Liver (tissue), 9 donors: Measurements from ENCODE around the gene OXTR. TPM values are rescaled to one million over a fixed set of nuclear protein-coding genes. Genes with fewer than 3 reads are reported as not detected.

Experiments used
- DNase-seq: peaks from one replicate; pipeline ENCODE4 v3.0.0-alpha.2; 2017; ENCODE audit warnings: low spot score
- H3K27ac ChIP-seq, 2 donors: one replicate each; pipeline ENCODE4 v1.7.0; 2013; ENCODE audit warnings: inconsistent platforms in 2 of 2, low read length in 2 of 2, control low read depth in 1 of 2, low read depth in 1 of 2, mild to moderate bottlenecking in 1 of 2
- H3K27me3 ChIP-seq, 4 donors: one replicate each; pipeline versions ENCODE4 v1.6.1 to v1.7.0; 2013; ENCODE audit warnings: low read length in 3 of 4, inconsistent platforms in 1 of 4, mild to moderate bottlenecking in 1 of 4, moderate library complexity in 1 of 4; ENCODE audit not compliant: control insufficient read depth in 4 of 4, insufficient read depth in 4 of 4
- H3K36me3 ChIP-seq, 4 donors: one replicate each; pipeline versions ENCODE4 v1.6.1 to v1.7.0; 2013; ENCODE audit warnings: low read length in 3 of 4, mild to moderate bottlenecking in 3 of 4, low read depth in 1 of 4, moderate library complexity in 1 of 4; ENCODE audit not compliant: control insufficient read depth in 4 of 4, insufficient read depth in 3 of 4
- H3K4me1 ChIP-seq, 4 donors: one replicate each; pipeline versions ENCODE4 v1.6.1 to v1.7.0; 2013; ENCODE audit warnings: low read length in 3 of 4, mild to moderate bottlenecking in 3 of 4, moderate library complexity in 1 of 4; ENCODE audit not compliant: control insufficient read depth in 4 of 4, insufficient read depth in 4 of 4
- H3K4me3 ChIP-seq, 3 donors: one replicate each; pipeline versions ENCODE4 v1.6.1 to v1.7.0; 2013; ENCODE audit warnings: low read length in 3 of 3, control low read depth in 1 of 3, low read depth in 1 of 3, mild to moderate bottlenecking in 1 of 3
- H3K9ac ChIP-seq, 2 donors: one replicate each; pipeline ENCODE4 v1.7.0; 2013; ENCODE audit warnings: low read length in 2 of 2, mild to moderate bottlenecking in 2 of 2, moderate library complexity in 2 of 2, control low read depth in 1 of 2, low read depth in 1 of 2
- H3K9me3 ChIP-seq, 4 donors: one replicate each; pipeline versions ENCODE4 v1.6.1 to v1.7.0; 2013; ENCODE audit warnings: low read length in 3 of 4; ENCODE audit not compliant: control insufficient read depth in 4 of 4
- EGR1 ChIP-seq, 2 donors: IDR thresholded peaks; 2 replicates each; pipeline ENCODE4 v1.6.1; 2016 to 2018; ENCODE audit warnings: antibody characterized with exemption in 2 of 2, low read depth in 2 of 2
- FOXA1 ChIP-seq: IDR thresholded peaks from 2 replicates; pipeline ENCODE4 v1.6.1; 2016; ENCODE audit warnings: antibody characterized with exemption
- FOXA2 ChIP-seq: IDR thresholded peaks from 2 replicates; pipeline ENCODE4 v1.6.1; 2016; ENCODE audit warnings: antibody characterized with exemption
- GABPA ChIP-seq, 2 donors: IDR thresholded peaks in 1 of 2; conservative IDR thresholded peaks in 1 of 2; 2 replicates each; pipeline ENCODE4 v1.6.1; 2016; ENCODE audit warnings: antibody characterized with exemption in 2 of 2, mild to moderate bottlenecking in 1 of 2, moderate library complexity in 1 of 2
- HNF4A ChIP-seq, 2 donors: conservative IDR thresholded peaks; 2 replicates each; pipeline ENCODE4 v1.6.1; 2016; ENCODE audit warnings: antibody characterized with exemption in 2 of 2, mild to moderate bottlenecking in 2 of 2
- HNF4G ChIP-seq: IDR thresholded peaks from 2 replicates; pipeline ENCODE4 v1.6.1; 2016; ENCODE audit warnings: antibody characterized with exemption
- JUND ChIP-seq, 2 donors: IDR thresholded peaks; 2 replicates each; pipeline ENCODE4 v1.6.1; 2016; ENCODE audit warnings: antibody characterized with exemption in 2 of 2
- NR2F2 ChIP-seq: IDR thresholded peaks from 2 replicates; pipeline ENCODE4 v1.6.1; 2016; ENCODE audit warnings: antibody characterized with exemption
- RAD21 ChIP-seq, 2 donors: IDR thresholded peaks; 2 replicates each; pipeline ENCODE4 v1.6.1; 2016; ENCODE audit warnings: antibody characterized with exemption in 2 of 2, mild to moderate bottlenecking in 2 of 2
- RXRA ChIP-seq, 2 donors: IDR thresholded peaks; 2 replicates each; pipeline ENCODE4 v1.6.1; 2017 to 2018; ENCODE audit warnings: antibody characterized with exemption in 2 of 2, mild to moderate bottlenecking in 1 of 2
- SP1 ChIP-seq: IDR thresholded peaks from 2 replicates; pipeline ENCODE4 v1.6.1; 2018; ENCODE audit warnings: antibody characterized with exemption, mild to moderate bottlenecking
- TAF1 ChIP-seq: conservative IDR thresholded peaks from 2 replicates; pipeline ENCODE4 v1.6.1; 2016; ENCODE audit warnings: antibody characterized with exemption, mild to moderate bottlenecking
- YY1 ChIP-seq: IDR thresholded peaks from 2 replicates; pipeline ENCODE4 v1.6.1; 2016; ENCODE audit warnings: antibody characterized with exemption, mild to moderate bottlenecking
- ZBTB33 ChIP-seq: IDR thresholded peaks from 2 replicates; pipeline ENCODE4 v1.6.1; 2016; ENCODE audit warnings: antibody characterized with exemption
- WGBS: extraction: QIAGEN DNeasy Blood & Tissue Kit; methylation state at CpG from one replicate; pipeline ENCODE4 v1.1.7; 2013; 5-methylcytosine and 5-hydroxymethylcytosine counted together
- polyA plus RNA-seq, 2 donors: library from polyadenylated mRNA; stranded (reverse) in 1 of 2; unstranded in 1 of 2; fragments of 200-250 nt in 1 of 2; fragments of >200 nt in 1 of 2; fragmentation: Nextera tagmentation in 1 of 2; extraction: Ambion mirVana in 1 of 2; gene quantifications; one replicate each; pipeline versions ENCODE4 v1.2.1 to v1.2.3, GENCODE V29; 2013 to 2015
- total RNA-seq, 2 donors: library from RNA; depleted of rRNA; stranded (reverse); fragments of >200 nt; gene quantifications; one replicate each; pipeline ENCODE4 v1.2.3, GENCODE V29; 2014
- TF ChIP-seq, protein P1 (sequence below): fragments of 150-350 bp; IDR thresholded peaks from 2 replicates; pipeline ENCODE4 v1.5.1; 2017; ENCODE audit warnings: improper control_type of control experiment, low read depth, low read length; ENCODE audit not compliant: missing input control
- TF ChIP-seq, protein P2 (sequence below): IDR thresholded peaks from 2 replicates; pipeline ENCODE4 v1.6.1; 2016; ENCODE audit warnings: antibody characterized with exemption, mild to moderate bottlenecking
- donor health status: healthy.
- donor health status: healthy.
- donor health status: healthy.
- donor health status: healthy.
- donor health status: healthy.

The OXTR gene
- total and polyA plus RNA-seq, 4 donors, result 0.05 to 0.28 (median 0.08) TPM; not detected in 1

GRCh38 chr3:8709801-8710507, 59.5 kb downstream of the OXTR start:
- 61% methylated on average over 8 of the region's 8 CpGs for WGBS

GRCh38 chr3:8709287-8709686, 60.1 kb downstream of the OXTR start:
- H3K4me1 ChIP-seq, result no peaks in the 10 kb centered on the region
- TF ChIP-seq RAD21 (IDR thresholded peaks at IDR 0.05), result no peak
- no peak for TF ChIP-seq NR2F2
- TF ChIP-seq RXRA (IDR thresholded peaks at IDR 0.05), result no peak
- no peak for TF ChIP-seq SP1
- TF ChIP-seq, protein P1, sequence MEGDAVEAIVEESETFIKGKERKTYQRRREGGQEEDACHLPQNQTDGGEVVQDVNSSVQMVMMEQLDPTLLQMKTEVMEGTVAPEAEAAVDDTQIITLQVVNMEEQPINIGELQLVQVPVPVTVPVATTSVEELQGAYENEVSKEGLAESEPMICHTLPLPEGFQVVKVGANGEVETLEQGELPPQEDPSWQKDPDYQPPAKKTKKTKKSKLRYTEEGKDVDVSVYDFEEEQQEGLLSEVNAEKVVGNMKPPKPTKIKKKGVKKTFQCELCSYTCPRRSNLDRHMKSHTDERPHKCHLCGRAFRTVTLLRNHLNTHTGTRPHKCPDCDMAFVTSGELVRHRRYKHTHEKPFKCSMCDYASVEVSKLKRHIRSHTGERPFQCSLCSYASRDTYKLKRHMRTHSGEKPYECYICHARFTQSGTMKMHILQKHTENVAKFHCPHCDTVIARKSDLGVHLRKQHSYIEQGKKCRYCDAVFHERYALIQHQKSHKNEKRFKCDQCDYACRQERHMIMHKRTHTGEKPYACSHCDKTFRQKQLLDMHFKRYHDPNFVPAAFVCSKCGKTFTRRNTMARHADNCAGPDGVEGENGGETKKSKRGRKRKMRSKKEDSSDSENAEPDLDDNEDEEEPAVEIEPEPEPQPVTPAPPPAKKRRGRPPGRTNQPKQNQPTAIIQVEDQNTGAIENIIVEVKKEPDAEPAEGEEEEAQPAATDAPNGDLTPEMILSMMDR, result no peak
- no peak for TF ChIP-seq HNF4G
- TF ChIP-seq, protein P2, sequence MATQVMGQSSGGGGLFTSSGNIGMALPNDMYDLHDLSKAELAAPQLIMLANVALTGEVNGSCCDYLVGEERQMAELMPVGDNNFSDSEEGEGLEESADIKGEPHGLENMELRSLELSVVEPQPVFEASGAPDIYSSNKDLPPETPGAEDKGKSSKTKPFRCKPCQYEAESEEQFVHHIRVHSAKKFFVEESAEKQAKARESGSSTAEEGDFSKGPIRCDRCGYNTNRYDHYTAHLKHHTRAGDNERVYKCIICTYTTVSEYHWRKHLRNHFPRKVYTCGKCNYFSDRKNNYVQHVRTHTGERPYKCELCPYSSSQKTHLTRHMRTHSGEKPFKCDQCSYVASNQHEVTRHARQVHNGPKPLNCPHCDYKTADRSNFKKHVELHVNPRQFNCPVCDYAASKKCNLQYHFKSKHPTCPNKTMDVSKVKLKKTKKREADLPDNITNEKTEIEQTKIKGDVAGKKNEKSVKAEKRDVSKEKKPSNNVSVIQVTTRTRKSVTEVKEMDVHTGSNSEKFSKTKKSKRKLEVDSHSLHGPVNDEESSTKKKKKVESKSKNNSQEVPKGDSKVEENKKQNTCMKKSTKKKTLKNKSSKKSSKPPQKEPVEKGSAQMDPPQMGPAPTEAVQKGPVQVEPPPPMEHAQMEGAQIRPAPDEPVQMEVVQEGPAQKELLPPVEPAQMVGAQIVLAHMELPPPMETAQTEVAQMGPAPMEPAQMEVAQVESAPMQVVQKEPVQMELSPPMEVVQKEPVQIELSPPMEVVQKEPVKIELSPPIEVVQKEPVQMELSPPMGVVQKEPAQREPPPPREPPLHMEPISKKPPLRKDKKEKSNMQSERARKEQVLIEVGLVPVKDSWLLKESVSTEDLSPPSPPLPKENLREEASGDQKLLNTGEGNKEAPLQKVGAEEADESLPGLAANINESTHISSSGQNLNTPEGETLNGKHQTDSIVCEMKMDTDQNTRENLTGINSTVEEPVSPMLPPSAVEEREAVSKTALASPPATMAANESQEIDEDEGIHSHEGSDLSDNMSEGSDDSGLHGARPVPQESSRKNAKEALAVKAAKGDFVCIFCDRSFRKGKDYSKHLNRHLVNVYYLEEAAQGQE, result no peak
- no peak for TF ChIP-seq FOXA2
- TF ChIP-seq HNF4A (conservative IDR thresholded peaks at IDR 0.05), result no peak
- TF ChIP-seq FOXA1, result no peak
- no peak for TF ChIP-seq GABPA (IDR thresholded peaks at IDR 0.05 in 1 of 2, conservative IDR thresholded peaks at IDR 0.05 in 1 of 2)
- TF ChIP-seq JUND (IDR thresholded peaks at IDR 0.05), result no peak
- no peak for TF ChIP-seq ZBTB33
- TF ChIP-seq YY1, result no peak
- TF ChIP-seq TAF1, result no peak
- TF ChIP-seq EGR1 (IDR thresholded peaks at IDR 0.05; ENCODE audit: low read depth in 2 of 2), result no peak
- DNase-seq, result no peak
- H3K4me3 ChIP-seq, result no peak overlapping the region
- no peak overlapping the region for H3K27ac ChIP-seq
- no peaks in the 10 kb centered on the region for H3K36me3 ChIP-seq
- WGBS, result 76% methylated on average over 5 of the region's 5 CpGs
- no peak overlapping the region for H3K9ac ChIP-seq
- peaks cover 2 to 11% (median 3%) of the 10 kb centered on the region in 4 donors for H3K9me3 ChIP-seq
- no peaks in the 10 kb centered on the region for H3K27me3 ChIP-seq

More at GRCh38 chr3:8709801-8710507, 59.5 kb downstream of the OXTR start:
- H3K27me3 ChIP-seq, result no peaks in the 10 kb centered on the region
- H3K27ac ChIP-seq, result no peak overlapping the region
- TF ChIP-seq, protein P2, result no peak
- no peak for TF ChIP-seq GABPA (IDR thresholded peaks at IDR 0.05 in 1 of 2, conservative IDR thresholded peaks at IDR 0.05 in 1 of 2)
- no peak for TF ChIP-seq FOXA1
- peaks cover 0 to 9% (median 2%) of the 10 kb centered on the region in 4 donors for H3K9me3 ChIP-seq
- H3K4me1 ChIP-seq, result no peaks in the 10 kb centered on the region
- DNase-seq, result no peak
- no peaks in the 10 kb centered on the region for H3K36me3 ChIP-seq
- no peak overlapping the region for H3K4me3 ChIP-seq
- H3K9ac ChIP-seq, result no peak overlapping the region
